ENCODE results near the gene PPP2R5C. TPM values are rescaled to one million over a fixed set of nuclear protein-coding genes. Genes with fewer than 3 reads are reported as not detected.

PPP2R5C gene
- total RNA-seq, 3 donors from 2014 or later, result 160 to 180 (median 173) TPM

DNA sequence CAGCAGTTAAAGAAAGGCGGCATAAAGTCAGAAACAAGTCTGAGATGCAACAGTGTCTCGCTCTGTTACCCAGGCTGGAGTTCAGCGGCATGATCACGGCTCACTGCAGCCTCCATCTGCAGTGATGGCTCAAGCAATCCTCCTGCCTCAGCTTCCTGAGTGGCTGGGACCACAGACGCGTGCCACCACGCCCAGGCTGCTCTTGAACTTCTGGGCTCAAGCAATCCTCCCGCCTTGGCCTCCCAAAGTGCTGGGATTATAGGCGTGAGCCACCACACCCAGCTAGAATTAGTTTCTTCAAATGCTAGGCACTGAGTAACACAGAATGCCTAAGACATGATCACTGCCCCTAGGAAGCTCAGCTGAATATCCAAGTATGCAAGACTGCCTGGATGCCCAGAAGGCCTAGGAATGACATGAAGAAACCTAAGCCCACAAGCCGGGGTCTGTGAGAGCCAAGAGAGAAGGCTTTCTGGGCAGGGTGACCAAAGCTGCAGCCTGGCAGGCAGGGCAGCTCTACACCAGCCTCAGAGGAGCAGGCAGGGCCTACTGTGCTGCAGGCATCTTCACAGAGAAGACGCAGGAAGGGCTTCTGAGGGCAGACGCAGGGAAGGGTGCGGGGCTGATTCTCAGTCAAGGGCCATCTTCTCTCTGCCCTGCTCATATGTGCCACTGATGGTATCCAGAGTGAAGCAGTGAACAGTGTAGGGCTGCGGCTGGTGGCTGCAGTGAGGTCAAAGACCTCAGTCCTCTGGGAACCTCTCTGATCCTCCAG lies 4.3 kb upstream of the PPP2R5C start:
- H3K36me3 Mint-ChIP-seq (ENCODE audit: insufficient read depth), result no peaks in the 10 kb centered on the region
- peaks cover 5% of the 10 kb centered on the region for H3K9me3 Mint-ChIP-seq
- H3K4me3 Mint-ChIP-seq, result no peak overlapping the region
- no peak for ATAC-seq
- H3K27me3 Mint-ChIP-seq (ENCODE audit: low read depth), result peaks cover 8% of the 10 kb centered on the region
- no peak for DNase-seq
- H3K4me1 Mint-ChIP-seq (ENCODE audit: low read depth), result peaks cover 16% of the 10 kb centered on the region

DNA sequence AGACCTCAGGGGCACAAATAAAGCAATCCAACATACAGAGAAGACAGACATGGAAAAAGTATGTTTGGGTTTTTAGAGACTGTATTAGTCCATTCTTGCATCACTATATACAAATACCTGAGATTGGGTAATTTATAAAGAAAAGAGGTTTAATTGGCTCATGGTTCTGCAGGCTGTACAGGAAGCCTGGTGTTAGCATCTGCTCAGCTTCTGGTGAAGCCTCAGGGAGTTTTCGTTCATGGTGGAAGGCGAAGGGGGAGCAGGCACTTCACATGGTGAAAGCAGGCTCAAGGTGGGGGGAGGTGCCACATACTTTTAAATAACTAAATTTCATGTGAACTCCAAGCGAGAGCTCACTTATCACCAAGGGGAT lies 3.7 kb upstream of the PPP2R5C start:
- Mint-ChIP-seq H3K36me3 (ENCODE audit: insufficient read depth) (no peaks in the 10 kb centered on the region), H3K4me3 (no peak overlapping the region), H3K9me3 (no peaks in the 10 kb centered on the region), H3K27me3 (ENCODE audit: low read depth) (peaks cover 8% of the 10 kb centered on the region), H3K4me1 (ENCODE audit: low read depth) (peaks cover 20% of the 10 kb centered on the region)
- no peak for ATAC-seq
- no peak for DNase-seq

DNA sequence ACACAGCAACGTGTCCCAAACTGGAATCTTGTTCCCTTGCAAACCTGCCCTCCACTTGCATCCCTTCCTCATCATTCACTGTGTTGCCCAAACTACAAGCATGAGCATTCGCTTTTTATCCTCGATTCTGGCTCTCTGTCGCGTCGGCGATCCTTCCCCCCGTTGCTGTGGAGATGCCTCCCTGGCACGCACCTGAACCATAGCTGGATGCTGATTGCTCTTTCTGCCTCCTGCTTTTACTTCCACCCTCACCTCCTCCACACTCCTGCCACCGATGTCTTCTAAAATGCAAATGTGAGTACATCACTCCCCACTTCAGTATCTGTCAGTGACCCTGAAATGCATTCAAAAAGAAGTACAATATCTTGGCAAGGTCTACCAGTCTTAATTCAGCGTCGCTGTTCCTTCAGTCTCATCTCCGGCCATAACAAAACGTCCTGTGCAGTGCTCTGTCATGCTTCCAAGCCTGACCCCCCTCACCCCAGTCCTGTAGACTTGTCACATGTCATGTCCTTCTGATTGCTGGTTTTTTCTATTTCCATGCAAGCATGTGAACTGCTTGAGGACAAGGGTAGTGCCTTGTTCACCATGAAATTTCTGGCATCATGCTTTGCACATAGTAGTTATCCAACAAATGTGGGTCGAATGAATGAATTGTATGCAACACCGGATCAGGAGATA lies 2.5 kb upstream of the PPP2R5C start:
- Mint-ChIP-seq H3K36me3 (ENCODE audit: insufficient read depth) (peaks cover 5% of the 10 kb centered on the region), H3K27me3 (ENCODE audit: low read depth) (peaks cover 8% of the 10 kb centered on the region), H3K4me3 (no peak overlapping the region), H3K9me3 (no peaks in the 10 kb centered on the region), H3K4me1 (ENCODE audit: low read depth) (peaks cover 29% of the 10 kb centered on the region)
- DNase-seq (no peak), ATAC-seq (no peak)

DNA sequence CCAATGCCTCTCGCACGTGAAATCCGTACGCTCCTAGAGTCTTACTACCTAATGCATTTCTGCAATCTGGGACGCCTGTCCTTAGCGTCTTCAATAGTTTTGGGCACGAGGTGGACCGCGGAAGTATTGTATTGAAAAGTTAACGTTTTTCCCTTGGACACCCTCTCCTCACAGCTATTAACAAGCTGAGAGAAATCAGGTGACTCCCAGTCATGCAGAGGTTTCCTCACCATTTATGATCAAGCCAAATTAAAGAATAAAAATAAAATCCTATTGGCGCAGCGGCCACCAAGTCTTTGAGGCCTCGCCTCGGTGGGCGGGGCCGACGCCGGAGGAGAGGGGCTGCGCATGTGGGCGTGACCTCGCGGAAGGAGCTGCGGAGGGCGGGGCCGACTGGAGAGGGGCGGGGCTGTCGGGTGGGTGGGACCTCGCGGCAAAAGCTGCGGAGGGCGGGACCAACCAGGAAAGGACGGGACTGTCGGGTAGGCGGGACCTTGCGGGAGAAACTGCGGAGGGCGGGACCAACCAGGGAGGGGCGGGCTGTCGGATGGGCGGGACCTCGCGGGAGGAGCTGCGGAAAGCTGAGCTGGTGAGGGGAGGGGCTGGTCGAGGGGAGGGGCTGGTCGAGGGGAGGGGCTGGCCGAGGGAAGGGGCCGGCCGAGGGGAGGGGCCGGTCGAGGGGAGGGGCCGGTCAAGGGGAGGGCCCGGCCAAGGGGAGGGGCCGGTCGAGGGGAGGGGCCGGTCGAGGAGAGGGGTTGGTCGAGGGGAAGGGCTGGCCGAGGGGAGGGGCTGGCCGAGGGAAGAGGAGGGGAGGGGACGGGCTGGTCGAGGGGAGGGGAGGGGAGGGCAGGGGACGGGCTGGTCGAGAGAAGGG lies 1.1 kb upstream of the PPP2R5C start:
- H3K36me3 Mint-ChIP-seq (ENCODE audit: insufficient read depth), result peaks cover 17% of the 10 kb centered on the region
- peak; percentile 98 for DNase-seq
- H3K27me3 Mint-ChIP-seq (ENCODE audit: low read depth), result no peaks in the 10 kb centered on the region
- peak overlapping the region; percentile 65 for H3K4me3 Mint-ChIP-seq
- peak; percentile 67 to 71 for ATAC-seq
- H3K9me3 Mint-ChIP-seq, result no peaks in the 10 kb centered on the region
- H3K4me1 Mint-ChIP-seq (ENCODE audit: low read depth), result peaks cover 42% of the 10 kb centered on the region

- peak; percentile 40 for DNase-seq
- Mint-ChIP-seq H3K4me1 (ENCODE audit: low read depth) (peaks cover 49% of the 10 kb centered on the region), H3K9me3 (no peaks in the 10 kb centered on the region), H3K4me3 (peak overlapping the region; percentile 92), H3K36me3 (ENCODE audit: insufficient read depth) (peaks cover 20% of the 10 kb centered on the region), H3K27me3 (ENCODE audit: low read depth) (no peaks in the 10 kb centered on the region)
- peak; percentile 11 to 16 for ATAC-seq
Observed at GRCh38 chr14:101761881-101762529, 496 bp downstream of the PPP2R5C start.

- peak overlapping the region; percentile 92 for H3K4me3 Mint-ChIP-seq
- DNase-seq (no peak), ATAC-seq (no peak)
- H3K4me1 Mint-ChIP-seq (ENCODE audit: low read depth), result peaks cover 48% of the 10 kb centered on the region
- no peaks in the 10 kb centered on the region for H3K9me3 Mint-ChIP-seq
- H3K27me3 Mint-ChIP-seq (ENCODE audit: low read depth), result no peaks in the 10 kb centered on the region
- H3K36me3 Mint-ChIP-seq (ENCODE audit: insufficient read depth), result peaks cover 20% of the 10 kb centered on the region
Observed at GRCh38 chr14:101762530-101763101, 1.1 kb downstream of the PPP2R5C start.

- peak overlapping the region; percentile 64 for H3K4me3 Mint-ChIP-seq
- DNase-seq, result no peak
- H3K27me3 Mint-ChIP-seq (ENCODE audit: low read depth), result no peaks in the 10 kb centered on the region
- H3K9me3 Mint-ChIP-seq, result no peaks in the 10 kb centered on the region
- ATAC-seq, result no peak
- peaks cover 45% of the 10 kb centered on the region for H3K4me1 Mint-ChIP-seq (ENCODE audit: low read depth)
- H3K36me3 Mint-ChIP-seq (ENCODE audit: insufficient read depth), result peaks cover 27% of the 10 kb centered on the region
Observed at GRCh38 chr14:101763941-101764709, 2.6 kb downstream of the PPP2R5C start.

DNA sequence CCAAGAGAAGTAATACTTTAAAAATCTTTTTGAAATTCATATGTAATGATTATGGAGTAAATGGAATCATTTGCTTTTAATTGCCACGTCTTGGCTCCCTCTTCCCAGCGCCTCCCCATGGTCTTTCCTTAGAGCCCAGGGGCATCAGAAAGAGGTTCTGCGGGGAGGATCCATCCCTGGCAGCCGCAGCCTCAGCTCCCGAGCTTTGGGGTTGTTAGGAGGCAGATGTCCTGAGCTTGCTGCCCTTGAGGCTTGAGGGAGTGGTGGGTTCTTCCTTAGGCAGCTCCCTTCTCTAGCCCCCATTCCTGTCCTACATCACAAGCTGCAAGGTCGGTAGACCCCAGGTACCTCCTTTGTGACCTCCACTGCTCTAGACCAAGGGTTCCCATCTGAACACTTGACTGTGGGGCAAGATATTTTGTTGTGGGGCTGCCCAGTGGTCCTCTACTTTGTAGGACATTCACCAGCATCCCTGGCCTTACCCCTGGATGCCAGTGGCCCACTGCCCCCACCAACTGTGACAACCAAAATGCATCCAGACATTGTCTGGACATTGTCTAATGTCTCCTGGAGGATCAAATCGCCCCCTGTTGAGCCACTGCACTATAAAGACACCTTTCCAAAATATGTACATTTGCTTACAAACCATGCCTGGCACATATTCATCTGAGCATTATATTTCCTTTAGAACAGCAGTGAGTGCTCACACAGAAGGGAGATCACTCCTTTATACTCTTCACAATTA lies 6.3 kb downstream of the PPP2R5C start:
- Mint-ChIP-seq H3K9me3 (no peaks in the 10 kb centered on the region), H3K27me3 (ENCODE audit: low read depth) (no peaks in the 10 kb centered on the region), H3K4me3 (no peak overlapping the region), H3K36me3 (ENCODE audit: insufficient read depth) (peaks cover 27% of the 10 kb centered on the region), H3K4me1 (ENCODE audit: low read depth) (peaks cover 39% of the 10 kb centered on the region)
- DNase-seq (no peak), ATAC-seq (no peak)

GRCh38 chr14:101770183-101770582 lies 8.7 kb downstream of the PPP2R5C start:
- peaks cover 14% of the 10 kb centered on the region for H3K36me3 Mint-ChIP-seq (ENCODE audit: insufficient read depth)
- H3K4me3 Mint-ChIP-seq, result no peak overlapping the region
- DNase-seq (no peak), ATAC-seq (no peak)
- no peaks in the 10 kb centered on the region for H3K27me3 Mint-ChIP-seq (ENCODE audit: low read depth)
- peaks cover 33% of the 10 kb centered on the region for H3K4me1 Mint-ChIP-seq (ENCODE audit: low read depth)
- H3K9me3 Mint-ChIP-seq, result no peaks in the 10 kb centered on the region

DNA sequence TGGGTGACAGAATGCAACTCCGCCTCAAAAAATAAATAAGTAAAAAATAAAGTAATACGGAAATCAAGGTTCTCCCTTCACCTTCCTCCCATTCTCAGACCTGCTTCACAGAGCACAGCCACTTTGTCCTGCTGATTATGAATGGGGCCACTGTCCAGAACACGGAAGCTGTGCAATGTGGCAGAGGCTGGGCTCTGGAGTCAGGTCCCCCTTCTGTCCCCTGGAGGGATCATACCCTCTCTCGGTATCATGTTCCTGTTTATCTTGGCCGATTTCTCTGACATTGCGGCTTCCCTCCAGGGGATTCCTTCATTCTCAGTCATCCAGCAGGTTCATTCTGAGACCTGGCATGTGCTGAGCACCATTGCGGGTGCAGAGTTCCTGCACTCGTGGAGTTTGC lies 11.3 kb downstream of the PPP2R5C start:
- ATAC-seq (no peak), DNase-seq (no peak)
- H3K27me3 Mint-ChIP-seq (ENCODE audit: low read depth), result no peaks in the 10 kb centered on the region
- H3K36me3 Mint-ChIP-seq (ENCODE audit: insufficient read depth), result peaks cover 12% of the 10 kb centered on the region
- H3K4me1 Mint-ChIP-seq (ENCODE audit: low read depth), result peaks cover 31% of the 10 kb centered on the region
- no peaks in the 10 kb centered on the region for H3K9me3 Mint-ChIP-seq
- H3K4me3 Mint-ChIP-seq, result no peak overlapping the region

GRCh38 chr14:101773378-101773777 lies 11.9 kb downstream of the PPP2R5C start:
- Mint-ChIP-seq H3K9me3 (no peaks in the 10 kb centered on the region), H3K27me3 (ENCODE audit: low read depth) (no peaks in the 10 kb centered on the region), H3K4me1 (ENCODE audit: low read depth) (peaks cover 33% of the 10 kb centered on the region), H3K36me3 (ENCODE audit: insufficient read depth) (peaks cover 10% of the 10 kb centered on the region), H3K4me3 (no peak overlapping the region)
- ATAC-seq (no peak), DNase-seq (no peak)

DNA sequence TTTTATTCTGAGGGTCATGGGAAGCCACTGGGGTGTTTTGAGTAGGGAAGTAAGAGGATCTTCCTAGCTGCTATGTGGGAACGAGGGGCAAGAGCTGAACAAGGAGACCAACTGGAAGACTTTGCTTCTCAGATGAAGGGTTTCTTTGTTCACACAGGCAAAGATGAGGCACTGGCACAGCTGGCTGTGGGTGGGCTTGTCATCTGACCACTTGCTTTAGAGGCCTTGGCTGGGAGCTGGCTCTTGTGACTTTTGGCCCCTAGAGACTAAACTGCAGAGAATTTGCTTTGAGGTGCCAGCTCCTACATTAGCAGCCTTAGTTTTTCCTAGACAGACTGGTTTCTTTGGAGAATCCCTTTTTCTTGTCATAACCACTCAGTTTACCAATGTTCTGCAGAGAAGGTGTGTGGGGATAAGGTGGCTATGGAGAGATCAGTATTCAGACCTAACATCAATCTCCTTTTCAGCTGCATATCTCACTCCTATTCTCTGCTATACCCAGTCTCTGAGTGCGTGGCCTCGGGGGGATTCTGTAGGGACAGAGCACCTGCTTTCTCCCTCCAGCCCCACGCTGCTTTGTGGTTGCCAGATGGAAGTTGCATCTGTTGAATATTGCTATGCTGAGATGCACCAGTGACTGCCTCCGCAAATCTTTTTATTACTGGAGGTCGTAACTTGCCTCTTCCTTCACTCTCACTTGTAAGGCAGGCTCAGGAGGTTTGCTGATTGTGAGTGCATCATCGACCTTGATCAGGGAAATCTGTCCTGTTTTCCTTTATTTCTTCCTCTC lies 12.7 kb downstream of the PPP2R5C start:
- Mint-ChIP-seq H3K27me3 (ENCODE audit: low read depth) (no peaks in the 10 kb centered on the region), H3K4me3 (no peak overlapping the region), H3K36me3 (ENCODE audit: insufficient read depth) (peaks cover 9% of the 10 kb centered on the region), H3K9me3 (no peaks in the 10 kb centered on the region), H3K4me1 (ENCODE audit: low read depth) (peaks cover 35% of the 10 kb centered on the region)
- no peak for ATAC-seq
- no peak for DNase-seq
